GM21367 (cell line): Measurements from ENCODE around the gene TIMM23.
"Not testable (repeated sequence)": the region's sequence is repeated elsewhere in the genome, so short reads cannot be mapped to it uniquely, and the experiment has no call there.

Experiments used
- ATAC-seq: cut with Tn5 transposase; IDR thresholded peaks from one replicate; pipeline ENCODE4 v1.9.1; 2021; ENCODE audit not compliant: unreplicated experiment

Gene TIMM23

DNA sequence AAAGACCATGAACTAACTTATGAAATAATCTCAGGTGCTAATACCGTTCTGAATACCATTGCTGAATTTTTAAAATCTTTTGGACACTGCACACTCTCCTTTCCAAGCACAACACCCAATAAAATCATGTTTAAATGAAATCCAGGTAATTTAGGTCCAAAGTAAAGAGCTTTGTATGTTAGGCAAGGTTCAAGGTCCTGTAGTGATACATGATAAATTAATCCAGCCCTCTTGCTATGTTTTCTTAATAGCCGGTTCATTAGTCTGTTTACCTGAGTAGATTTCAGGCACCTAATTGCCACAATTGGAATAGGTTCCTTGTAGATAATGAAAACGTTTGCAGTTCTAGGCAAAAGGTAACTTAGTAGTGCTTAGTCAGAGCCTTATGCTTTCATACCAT is 13.3 kb downstream of the TIMM23 start:
- ATAC-seq = not testable (repeated sequence)

DNA sequence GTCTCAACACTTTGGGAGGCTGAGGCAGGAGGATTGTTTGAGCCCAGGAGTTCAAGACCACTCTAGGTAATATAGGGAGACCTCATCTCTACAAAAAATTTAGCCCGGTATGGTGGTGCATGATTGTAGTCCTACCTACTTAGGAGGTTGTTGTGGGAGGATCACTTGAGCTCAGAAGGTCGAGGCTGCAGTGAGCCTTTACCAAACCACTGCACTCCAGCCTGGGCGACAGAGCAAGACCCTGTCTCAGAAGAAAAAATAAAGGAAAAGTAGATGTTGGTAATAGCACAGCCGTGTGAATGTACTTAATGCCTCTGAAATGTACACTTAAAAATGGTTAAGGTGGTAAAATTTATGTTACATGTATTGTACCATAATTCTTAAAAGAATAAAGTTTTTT is 25.3 kb downstream of the TIMM23 start:
- no peak for ATAC-seq

DNA sequence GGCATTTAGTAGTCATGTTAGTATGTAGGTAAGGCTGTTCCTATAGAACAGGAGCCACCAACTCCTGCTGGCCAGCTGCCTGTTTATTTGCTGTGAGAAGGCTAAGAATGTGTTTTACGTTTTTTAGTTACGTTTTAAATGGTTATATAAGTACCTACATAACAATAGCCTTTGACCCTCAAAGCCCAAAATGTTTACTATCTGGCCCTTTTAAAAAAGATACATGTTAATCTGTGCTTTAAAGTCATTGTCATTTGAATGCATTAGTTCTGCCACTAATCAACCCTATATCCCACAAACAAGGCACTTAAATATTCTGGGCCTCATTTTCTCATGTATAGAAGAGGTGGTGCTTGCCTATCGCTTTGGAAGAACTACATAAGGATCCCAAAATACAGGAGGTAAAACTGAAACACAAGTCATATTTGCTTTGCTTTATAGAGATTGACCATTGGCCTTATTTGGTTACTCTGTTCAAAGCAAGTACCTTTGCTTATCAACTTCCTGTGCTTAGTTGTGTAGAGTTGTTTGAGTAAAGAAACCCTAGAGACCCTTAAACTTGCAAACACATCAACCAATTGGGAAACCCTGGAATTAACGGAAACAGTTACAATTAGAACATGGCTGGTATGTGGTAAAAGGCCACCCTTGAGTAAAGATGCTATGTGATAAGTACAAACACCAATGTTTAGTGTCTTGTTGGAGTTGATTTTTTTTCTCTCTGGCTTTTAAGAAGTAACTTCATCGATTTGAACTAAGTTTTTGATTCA is 25.9 kb downstream of the TIMM23 start:
- ATAC-seq = no peak

DNA sequence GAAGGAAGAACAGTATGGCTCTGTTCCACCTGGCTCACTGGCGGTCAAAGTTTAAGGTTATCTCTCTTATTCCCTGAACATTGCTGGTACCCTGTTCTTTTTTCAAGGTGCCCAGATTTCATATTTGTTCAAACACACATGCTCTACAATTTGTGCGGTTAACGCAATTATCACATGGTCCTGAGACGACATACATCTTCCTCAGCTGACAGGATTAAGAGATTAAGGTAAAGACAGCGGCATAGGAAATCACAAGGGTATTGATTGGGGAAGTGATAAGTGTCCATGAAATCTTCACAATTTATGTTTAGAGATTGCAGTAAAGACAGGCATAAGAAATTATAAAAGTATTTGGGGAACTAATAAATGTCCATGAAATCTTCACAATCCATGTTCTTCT is 27.7 kb downstream of the TIMM23 start:
- ATAC-seq = not testable (repeated sequence)

DNA sequence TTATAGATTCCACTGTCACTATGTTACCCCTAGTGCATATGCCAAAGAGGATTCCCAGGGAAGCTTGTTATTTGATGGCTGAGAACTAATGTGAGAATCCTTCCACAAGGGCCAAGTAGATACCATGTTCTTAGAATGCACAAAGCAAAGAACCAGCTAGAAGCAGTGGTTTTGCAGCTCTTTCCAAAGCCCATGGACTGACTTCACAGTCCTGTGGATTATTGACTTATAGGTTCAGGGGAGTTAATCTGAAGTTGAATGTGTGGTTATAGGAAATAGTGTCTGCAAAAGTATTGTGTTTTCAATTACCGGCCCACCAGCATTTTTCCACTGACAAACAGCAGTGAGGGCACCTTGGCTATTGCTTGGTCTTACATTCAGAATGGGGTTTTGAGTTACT is 28.2 kb downstream of the TIMM23 start:
- no peak for ATAC-seq

DNA sequence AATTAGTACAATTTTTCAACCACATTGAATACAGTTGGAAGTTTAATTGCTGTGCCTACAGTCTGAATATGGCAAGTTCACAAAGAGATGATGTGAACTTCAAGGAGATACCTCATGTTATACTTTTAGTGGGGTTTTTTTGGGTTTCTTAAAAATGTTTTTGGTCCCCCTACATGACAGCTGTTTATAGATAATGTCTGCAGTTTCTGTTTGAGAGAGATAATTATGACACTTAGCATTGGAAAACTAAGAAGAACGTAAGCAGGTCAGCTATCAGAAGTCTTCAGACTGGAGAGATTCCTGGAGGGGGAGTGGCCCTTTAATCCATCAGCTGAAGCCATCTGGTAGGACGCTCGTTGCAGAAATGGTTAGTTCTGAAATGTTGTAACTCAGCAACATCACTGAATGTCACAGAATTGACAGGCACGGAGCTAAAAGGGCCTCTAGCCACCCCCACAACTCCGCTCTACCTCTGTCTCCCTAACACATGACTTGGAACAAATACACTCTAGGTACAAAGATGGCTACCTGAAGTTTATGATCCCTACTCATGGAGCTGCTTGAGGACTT is 29.0 kb downstream of the TIMM23 start:
- no peak for ATAC-seq

DNA sequence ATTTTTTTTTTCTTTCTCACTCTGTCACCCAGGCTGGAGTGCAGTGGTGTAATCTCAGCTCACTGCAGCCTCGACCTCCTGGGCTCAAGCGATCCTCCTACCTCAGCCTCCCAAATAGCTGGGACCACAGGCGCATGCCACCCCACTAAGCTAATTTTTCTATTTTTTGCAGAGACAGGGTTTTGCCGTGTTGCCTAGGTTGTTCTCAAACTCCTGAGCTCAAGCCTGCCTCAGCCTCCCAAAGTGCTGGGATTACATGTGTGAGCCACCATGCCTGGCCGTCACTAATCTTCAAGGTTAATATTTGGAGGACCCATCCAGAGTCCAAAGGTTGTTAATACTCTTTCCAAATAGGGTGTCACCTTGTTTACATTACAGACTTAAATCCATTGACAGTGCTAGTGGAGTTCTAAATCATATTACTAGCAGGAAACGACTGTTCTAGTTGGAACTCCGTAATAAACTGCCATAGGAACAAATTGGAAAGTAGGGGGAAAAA is 29.9 kb downstream of the TIMM23 start:
- not testable (repeated sequence) for ATAC-seq

DNA sequence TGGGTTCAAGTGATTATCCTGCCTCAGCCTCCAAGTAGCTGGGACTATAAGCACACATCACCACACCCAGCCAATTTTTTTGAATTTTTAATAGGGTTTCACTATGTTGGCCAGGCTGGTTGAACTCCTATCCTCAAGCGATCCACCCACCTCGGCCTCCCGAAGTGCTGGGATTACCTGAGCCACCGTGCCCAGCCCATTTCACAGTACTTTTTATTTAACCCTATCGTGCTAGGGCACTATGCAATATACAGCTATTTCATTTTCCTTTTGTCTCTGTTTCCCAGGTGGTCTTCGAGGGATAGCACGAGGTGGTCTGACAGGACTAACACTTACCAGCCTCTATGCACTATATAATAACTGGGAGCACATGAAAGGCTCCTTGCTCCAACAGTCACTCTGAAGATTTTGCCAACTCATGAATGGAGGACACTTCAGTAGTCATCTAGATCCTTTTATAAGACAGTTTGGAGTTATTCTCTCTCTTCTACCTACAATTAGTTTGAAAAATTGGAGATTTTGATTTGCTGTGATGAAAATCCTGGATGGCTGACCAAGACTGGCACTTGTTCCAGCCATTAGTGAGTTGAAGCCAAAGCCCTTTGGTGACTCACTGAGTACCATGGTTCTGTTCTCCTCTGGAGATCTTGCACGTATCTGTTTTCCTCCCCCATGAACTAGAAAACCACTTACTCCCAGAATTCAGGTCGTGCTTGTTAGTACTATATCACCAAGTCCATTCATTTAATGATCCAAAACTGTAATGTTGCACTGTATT is 30.8 kb downstream of the TIMM23 start:
- no peak for ATAC-seq

DNA sequence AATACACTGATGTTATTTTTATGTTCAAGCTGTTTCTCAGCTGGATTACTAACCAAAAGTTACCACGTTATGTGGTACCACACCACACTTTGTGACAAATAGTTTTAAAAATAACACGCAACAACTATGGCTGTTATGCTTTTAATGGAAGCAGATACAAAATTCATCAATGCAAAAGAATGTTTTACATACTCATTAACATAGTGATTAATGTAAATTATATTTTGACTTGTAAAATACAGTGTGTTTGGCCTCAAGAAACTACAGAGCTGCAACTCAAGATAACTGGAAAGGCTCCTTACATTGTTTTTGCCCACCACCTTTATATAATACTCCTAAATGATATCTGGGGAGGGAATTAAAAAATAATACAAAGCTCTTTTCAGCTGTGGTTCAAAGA is 32.7 kb downstream of the TIMM23 start:
- no peak for ATAC-seq

DNA sequence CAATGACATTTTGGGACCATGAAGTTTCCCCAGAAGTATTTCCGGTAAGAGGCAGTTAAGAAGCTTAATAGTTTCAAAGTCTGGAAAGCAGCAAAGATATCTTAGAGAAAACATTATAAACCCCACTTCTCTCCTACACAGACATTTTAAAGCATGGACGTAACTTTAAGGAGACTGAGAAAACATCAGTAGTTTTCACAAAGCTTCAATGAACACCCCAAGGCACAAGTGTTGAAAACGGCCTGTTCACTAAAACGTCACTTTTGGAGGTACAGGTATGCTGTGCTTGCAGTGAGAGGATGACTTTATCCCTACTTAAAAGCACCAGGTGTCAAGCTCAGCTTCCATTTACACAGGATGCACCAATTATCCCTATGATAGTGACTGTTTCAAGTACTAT is 33.1 kb downstream of the TIMM23 start:
- ATAC-seq = no peak

DNA sequence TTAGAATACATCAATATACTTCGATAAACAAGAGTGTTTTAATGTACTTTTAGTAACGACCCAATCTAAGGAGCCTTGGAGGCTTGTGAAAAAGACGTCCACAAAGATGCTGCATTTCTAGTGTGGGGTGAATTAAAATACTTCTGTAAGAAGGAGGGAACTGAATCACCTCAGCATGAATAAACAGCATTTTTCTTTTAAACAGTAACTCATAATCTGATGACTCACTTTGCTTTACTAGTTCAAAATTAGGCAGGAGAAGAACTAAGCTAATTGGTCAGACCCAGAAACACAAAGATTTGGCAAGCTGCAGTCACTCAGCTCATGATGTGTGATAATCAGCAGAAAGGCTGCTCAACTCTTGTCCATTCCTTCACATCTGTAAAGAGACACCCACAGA is 33.9 kb downstream of the TIMM23 start:
- no peak for ATAC-seq

DNA sequence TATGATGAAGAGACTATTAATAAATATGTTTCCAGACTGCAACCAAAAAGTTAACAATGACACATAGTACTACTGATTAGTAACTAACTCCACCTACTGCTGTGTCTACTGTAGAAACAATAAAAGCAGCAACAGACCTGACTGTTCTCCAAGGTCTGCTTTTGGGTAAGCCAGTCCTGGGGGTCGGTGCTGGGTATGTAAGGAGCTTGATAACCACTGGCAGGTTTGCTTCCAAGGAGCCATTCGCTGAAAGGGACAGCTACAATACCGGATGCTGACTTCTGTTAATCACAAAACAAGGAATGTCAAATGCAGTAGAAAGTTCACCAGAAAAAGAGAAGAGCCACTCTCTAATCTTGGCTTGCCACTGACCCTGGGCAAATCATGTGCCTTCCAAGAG is 40.5 kb downstream of the TIMM23 start:
- ATAC-seq = no peak

DNA sequence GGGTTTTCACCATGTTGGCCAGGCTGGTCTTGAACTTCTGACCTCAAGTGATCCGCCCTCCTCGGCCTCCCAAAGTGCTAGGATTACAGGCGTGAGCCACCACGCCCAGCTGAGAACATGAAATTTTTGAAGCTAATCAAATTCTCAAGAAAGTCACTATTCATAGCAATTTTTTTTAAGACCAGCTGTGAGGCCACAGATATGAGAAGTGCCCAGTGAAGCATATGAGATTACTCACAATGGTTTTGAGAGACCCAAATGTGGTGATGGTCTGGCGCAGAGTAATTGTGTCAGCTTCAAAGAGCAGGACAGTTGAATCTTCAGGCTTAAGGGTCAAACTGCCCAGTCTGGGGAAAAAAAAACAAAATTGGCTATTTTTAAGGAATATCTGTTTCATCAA is 41.9 kb downstream of the TIMM23 start:
- no peak for ATAC-seq

DNA sequence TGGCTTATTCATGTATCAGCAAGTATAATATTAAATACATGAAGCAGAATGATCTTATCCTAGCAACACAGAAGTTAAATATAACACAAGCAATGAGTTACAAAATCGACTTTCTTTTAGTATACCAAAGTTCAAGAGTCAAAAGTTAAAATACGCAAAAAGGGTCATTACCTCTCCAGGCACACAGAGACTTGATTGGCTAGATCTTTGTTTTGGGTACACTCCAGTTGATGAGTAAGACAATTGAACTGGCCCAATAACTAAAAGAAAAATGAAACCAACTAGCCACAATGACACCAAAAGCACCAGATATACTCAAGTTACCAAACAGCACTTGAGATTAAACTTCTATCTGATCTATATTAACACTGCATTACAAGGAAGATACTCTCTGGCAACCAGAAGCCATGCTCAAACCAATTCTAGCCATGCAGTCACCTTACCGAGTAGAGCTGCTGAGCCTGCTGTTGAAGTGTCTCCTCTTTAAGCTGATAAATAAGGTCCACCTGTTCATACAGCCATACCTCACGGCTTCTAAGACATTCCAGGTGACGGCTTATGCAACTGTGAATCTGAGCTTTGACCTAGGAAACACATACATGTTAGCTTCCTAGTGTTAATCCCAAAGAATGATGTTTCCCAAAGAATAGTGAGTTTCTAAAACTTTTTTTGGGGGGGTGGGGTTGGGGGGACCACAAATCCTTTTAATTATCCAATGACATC is 42.6 kb downstream of the TIMM23 start:
- ATAC-seq = no peak

DNA sequence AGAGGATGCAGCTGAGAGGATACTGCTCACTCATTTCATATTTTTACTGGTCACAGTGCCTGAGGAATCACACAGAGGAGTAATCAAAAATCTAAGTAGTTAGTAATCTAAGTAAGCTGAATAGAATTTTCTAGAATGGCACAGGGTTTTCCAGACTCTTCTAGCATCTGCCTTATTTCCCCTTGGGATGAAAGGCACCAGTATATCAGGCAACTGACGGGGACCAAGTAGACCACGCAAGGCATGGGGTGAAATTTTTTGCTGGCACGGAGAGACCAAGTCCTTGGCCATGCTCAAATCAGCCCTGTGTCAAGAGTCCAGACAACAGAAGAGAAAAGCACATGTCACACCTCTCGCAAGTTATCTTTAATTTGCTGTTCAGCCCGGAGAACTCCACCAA is 43.9 kb downstream of the TIMM23 start:
- ATAC-seq = no peak

DNA sequence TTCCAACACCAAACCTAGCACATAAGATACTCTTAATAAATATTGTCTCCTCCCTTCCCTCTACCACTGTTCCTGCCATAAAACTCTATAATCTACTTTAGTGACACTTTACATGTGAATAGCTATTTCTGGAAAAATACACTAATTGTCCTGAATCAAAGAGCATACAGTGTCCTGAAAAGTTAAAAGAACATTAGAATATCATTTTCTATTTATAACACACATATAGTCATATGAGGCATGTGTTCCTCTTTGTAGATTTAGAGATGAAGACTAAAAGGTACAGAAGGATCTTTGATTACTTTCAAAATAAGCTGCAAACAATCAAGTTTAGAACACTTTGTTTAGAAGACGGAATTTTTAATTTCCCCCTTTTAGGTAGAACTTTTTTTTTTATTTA is 44.5 kb downstream of the TIMM23 start:
- no peak for ATAC-seq

DNA sequence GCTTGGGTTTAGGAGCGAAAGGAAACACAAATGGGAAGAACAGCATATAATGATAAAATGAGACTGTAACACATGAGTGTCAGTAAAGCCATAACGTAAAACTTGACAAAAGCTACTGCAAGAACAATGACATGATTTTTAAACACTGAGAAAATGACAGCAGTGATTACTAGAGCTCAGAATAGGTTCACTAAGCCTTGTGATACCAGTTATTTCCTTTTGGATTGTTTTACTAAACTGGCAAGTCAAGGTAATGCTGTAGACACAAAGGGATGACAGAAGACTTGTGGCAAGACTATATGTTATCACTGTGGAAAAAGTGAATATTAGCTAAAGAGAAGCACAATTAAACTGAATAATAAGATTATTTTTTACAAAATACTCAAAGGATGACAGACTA is 45.4 kb downstream of the TIMM23 start:
- ATAC-seq = no peak

DNA sequence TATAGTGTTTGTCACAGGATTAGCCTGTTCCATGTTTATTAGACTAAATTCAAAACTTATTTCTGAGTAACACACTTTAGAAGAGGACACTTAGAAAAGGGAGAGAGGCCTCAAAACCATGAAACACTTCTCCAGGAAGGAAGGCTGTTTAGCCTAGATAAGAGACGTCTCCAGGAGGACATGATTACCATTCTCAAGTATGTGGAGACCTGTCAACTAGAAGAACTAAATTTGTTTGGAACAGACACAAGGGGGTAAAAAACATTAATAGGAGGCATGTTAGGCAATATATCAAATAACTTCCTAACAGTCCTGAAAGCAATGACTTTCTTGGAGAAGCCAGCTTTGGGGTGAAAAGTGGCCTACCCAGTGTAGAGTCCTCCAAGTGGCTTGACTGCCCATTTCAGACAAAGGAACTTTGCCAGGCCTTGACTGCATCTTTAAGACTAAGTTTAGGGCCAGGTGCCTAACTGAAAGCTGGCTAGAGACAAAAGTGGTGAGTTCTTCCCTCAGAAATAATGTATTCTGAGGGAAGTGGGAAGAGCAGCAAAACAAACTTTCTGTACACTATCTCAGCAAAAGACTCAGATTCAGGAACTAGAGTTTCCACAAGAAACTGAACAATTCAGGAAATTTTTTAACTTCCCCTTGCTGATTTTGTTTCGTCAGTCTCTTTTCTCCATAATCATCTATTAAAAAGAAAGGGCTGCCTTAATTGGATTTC is 46.3 kb downstream of the TIMM23 start:
- ATAC-seq = no peak

DNA sequence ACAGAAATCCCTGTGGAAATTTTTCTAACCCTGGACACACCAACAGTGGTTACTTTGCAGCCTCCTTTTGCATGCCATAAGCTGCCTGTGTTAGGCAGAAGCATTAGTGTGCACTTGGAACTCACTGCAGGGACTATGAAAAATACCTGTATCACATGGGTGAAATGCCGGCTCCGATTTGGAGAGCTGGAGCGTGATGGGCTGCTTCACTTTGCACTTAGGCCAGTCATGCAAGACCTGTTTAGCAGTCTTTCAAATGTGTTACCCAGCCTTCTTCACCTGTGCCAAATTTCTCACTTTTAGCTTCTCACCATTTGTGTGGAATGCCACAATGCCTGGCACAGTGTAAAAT is 46.9 kb downstream of the TIMM23 start:
- no peak for ATAC-seq

DNA sequence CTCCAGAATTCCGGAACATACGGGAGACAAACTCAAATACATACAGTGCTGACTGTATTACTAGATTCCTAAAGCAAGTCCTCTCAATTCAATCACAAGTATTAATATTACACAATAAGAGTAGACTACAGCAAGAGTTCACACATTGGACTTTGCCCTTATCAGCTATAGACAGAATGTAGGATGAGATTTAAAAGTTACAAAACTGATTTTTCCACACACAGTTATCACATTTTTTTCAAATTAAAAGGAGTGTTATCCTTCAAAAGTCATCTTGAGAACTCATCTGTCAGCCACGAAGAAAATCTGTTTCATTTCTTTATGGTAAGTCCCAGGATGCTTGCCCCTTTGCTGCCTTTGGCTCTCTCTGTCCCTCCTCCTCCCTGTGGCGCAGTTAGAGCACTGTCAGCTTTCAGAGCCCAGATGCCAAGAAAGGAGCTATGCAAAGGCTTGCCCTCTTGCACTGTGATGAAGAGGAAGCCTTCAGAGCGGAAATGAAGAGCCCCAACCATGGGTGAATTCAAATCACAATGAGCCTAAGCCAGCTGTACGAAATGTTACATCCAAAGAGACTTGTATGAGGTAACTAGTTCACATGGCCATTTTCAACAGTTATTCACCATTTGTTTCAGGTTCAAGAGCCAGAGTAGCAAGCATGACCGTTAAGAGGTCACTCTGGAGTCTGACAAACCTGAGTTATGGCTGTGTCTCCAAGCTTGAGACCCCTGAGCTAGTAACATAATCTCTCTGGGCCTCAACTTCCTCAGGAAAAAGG is 47.5 kb downstream of the TIMM23 start:
- no peak for ATAC-seq
